SK-N-SH (cell line): Measurements from ENCODE around the gene MYO15B. TPM values are rescaled to one million over a fixed set of nuclear protein-coding genes. Genes with fewer than 3 reads are reported as not detected.

Source experiments
- CTCF ChIA-PET: fragments of 300-600, 350-600 bp; formaldehyde crosslinking; extraction: SDS; loops from one replicate; lab custom pipeline; 2021; lab: Yijun Ruan, JAX
- POLR2A ChIA-PET: fragments of 350-600 bp; sonication (Branson Sonifier 250); formaldehyde crosslinking; extraction: SDS; loops from one replicate; lab custom pipeline; 2020; ENCODE audit warnings: antibody characterized with exemption, inconsistent platforms; lab: Yijun Ruan, JAX
- DNase-seq: peaks from one replicate; pipeline ENCODE4 v3.0.0; 2012
- H2AFZ ChIP-seq: fragments of 200-600 bp; sonication (generic); 2 replicates; pipeline ENCODE4 v1.8.1; 2016; ENCODE audit warnings: antibody characterized with exemption, mild to moderate bottlenecking, low read depth
- H3F3A ChIP-seq: fragments of 200-600 bp; sonication (generic); replicated peaks from 2 replicates; pipeline ENCODE3; 2016; ENCODE audit warnings: antibody characterized with exemption, mild to moderate bottlenecking; ENCODE audit not compliant: insufficient read depth
- H3K27ac ChIP-seq, 2 experiments: fragments of 200-500 bp in 1 of 2; fragments of 200-600 bp in 1 of 2; sonication (Bioruptor generic) in 1 of 2; sonication (generic), shearing (Covaris generic) in 1 of 2; 2 replicates each; pipeline versions ENCODE4 v1.5.1 to v1.6.1; 2014 to 2016; ENCODE audit warnings: low read depth in 2 of 2, inconsistent platforms in 1 of 2, low read length in 1 of 2, mild to moderate bottlenecking in 1 of 2, mixed read lengths in 1 of 2
- H3K27me3 ChIP-seq: fragments of 200-600 bp; sonication (generic), shearing (Covaris generic); 2 replicates; pipeline ENCODE4 v1.6.1; 2016; ENCODE audit warnings: mixed run types; ENCODE audit not compliant: insufficient read depth
- H3K36me3 ChIP-seq, 2 experiments: fragments of 200-500 bp in 1 of 2; fragments of 200-600 bp in 1 of 2; sonication (Bioruptor generic) in 1 of 2; sonication (generic) in 1 of 2; replicated peaks in 1 of 2; 2 replicates each; pipeline versions ENCODE3 to v1.5.1; 2014 to 2016; ENCODE audit warnings: low read length in 1 of 2, mild to moderate bottlenecking in 1 of 2; ENCODE audit not compliant: insufficient read depth in 2 of 2, control insufficient read depth in 1 of 2
- H3K4me1 ChIP-seq, 2 experiments: fragments of 200-500 bp in 1 of 2; fragments of 200-600 bp in 1 of 2; sonication (Bioruptor generic) in 1 of 2; sonication (generic), shearing (Covaris generic) in 1 of 2; 2 replicates each; pipeline versions ENCODE4 v1.5.1 to v1.6.1; 2014 to 2016; ENCODE audit warnings: low read depth in 1 of 2, low read length in 1 of 2, mixed run types in 1 of 2; ENCODE audit not compliant: insufficient read depth in 2 of 2, control insufficient read depth in 1 of 2
- H3K4me2 ChIP-seq: fragments of 200-600 bp; sonication (generic), shearing (Covaris generic); 2 replicates; pipeline ENCODE4 v1.6.1; 2017; ENCODE audit warnings: mixed run types
- H3K4me3 ChIP-seq, 2 experiments: fragments of 200-500 bp in 1 of 2; fragments of 200-600 bp in 1 of 2; sonication (Bioruptor generic) in 1 of 2; sonication (generic), shearing (Covaris generic) in 1 of 2; 2 replicates each; pipeline versions ENCODE4 v1.5.1 to v1.8.1; 2014 to 2016; ENCODE audit warnings: low read depth in 2 of 2, inconsistent platforms in 1 of 2, low read length in 1 of 2, mild to moderate bottlenecking in 1 of 2, mixed read lengths in 1 of 2, moderate library complexity in 1 of 2
- H3K79me2 ChIP-seq: fragments of 200-600 bp; sonication (generic); 2 replicates; pipeline ENCODE4 v1.8.1; 2017; ENCODE audit warnings: mild to moderate bottlenecking; ENCODE audit not compliant: insufficient read depth
- H3K9ac ChIP-seq: fragments of 200-600 bp; sonication (generic); 2 replicates; pipeline ENCODE4 v1.6.1; 2017; ENCODE audit warnings: mixed run types
- H3K9me2 ChIP-seq: fragments of 200-600 bp; sonication (generic); 2 replicates; pipeline ENCODE4 v1.6.1; 2017; ENCODE audit warnings: mixed run types
- H3K9me3 ChIP-seq: fragments of 200-600 bp; sonication (generic); 2 replicates; pipeline ENCODE4 v1.6.1; 2017; ENCODE audit warnings: mixed run types, mild to moderate bottlenecking, moderate library complexity
- H4K20me1 ChIP-seq: fragments of 200-600 bp; sonication (generic); 2 replicates; pipeline ENCODE4 v1.6.1; 2017; ENCODE audit warnings: mild to moderate bottlenecking, mixed run types; ENCODE audit not compliant: insufficient read depth
- ELF1 ChIP-seq: IDR thresholded peaks from 2 replicates; pipeline ENCODE4 v1.4.0; 2012
- EP300 ChIP-seq, 2 experiments: IDR thresholded peaks; 2 replicates each; pipeline versions ENCODE4 v1.4.0 to v1.6.1; 2012; ENCODE audit warnings: borderline replicate concordance in 1 of 2, low read depth in 1 of 2, low read length in 1 of 2
- FOSL2 ChIP-seq: IDR thresholded peaks from 2 replicates; pipeline ENCODE4 v1.4.0; 2012; ENCODE audit warnings: low read depth, mild to moderate bottlenecking, moderate library complexity, borderline replicate concordance
- FOXJ3 ChIP-seq: sonication (generic); formaldehyde crosslinking; IDR thresholded peaks from 2 replicates; pipeline ENCODE4 v1.5.1; 2020; ENCODE audit warnings: mild to moderate bottlenecking, missing genetic modification reagents
- GATA2 ChIP-seq: sonication (generic); formaldehyde crosslinking; IDR thresholded peaks from 2 replicates; pipeline ENCODE4 v1.5.0; 2020; ENCODE audit warnings: mild to moderate bottlenecking, missing genetic modification reagents
- NFIC ChIP-seq: IDR thresholded peaks from 2 replicates; pipeline ENCODE4 v1.4.0; 2012; ENCODE audit warnings: borderline replicate concordance
- RXRA ChIP-seq: IDR thresholded peaks from 2 replicates; pipeline ENCODE4 v1.4.0; 2012; ENCODE audit warnings: low read depth, mild to moderate bottlenecking, borderline replicate concordance
- SIN3A ChIP-seq: IDR thresholded peaks from 2 replicates; pipeline ENCODE4 v1.6.1; 2012; ENCODE audit warnings: low read depth, mild to moderate bottlenecking, low read length, moderate library complexity, borderline replicate concordance
- USF2 ChIP-seq: fragments of 150-350 bp; IDR thresholded peaks from 2 replicates; pipeline ENCODE4 v1.6.1; 2017; ENCODE audit warnings: antibody characterized with exemption, low read length, low read depth, borderline replicate concordance
- YY1 ChIP-seq: IDR thresholded peaks from 2 replicates; pipeline ENCODE4 v1.4.0; 2012; ENCODE audit warnings: low read depth, mild to moderate bottlenecking
- ZBTB33 ChIP-seq: IDR thresholded peaks from 2 replicates; pipeline ENCODE4 v1.4.0; 2012; ENCODE audit warnings: low read depth, borderline replicate concordance
- WGBS: methylation state at CpG from one replicate; pipeline ENCODE4 v1.1.6; 2017; ENCODE audit warnings: low lambda C conversion rate; 5-methylcytosine and 5-hydroxymethylcytosine counted together
- polyA plus RNA-seq, 3 experiments: library from polyadenylated mRNA; depleted of rRNA; stranded (reverse); fragments of >200 nt; gene quantifications; 2 replicates each; pipeline ENCODE4 v1.2.3, GENCODE V29; 2012

Gene MYO15B
- polyA plus RNA-seq, 1 of the 3 experiments (the other 2 are of a cell fraction): 10.3 TPM

DNA sequence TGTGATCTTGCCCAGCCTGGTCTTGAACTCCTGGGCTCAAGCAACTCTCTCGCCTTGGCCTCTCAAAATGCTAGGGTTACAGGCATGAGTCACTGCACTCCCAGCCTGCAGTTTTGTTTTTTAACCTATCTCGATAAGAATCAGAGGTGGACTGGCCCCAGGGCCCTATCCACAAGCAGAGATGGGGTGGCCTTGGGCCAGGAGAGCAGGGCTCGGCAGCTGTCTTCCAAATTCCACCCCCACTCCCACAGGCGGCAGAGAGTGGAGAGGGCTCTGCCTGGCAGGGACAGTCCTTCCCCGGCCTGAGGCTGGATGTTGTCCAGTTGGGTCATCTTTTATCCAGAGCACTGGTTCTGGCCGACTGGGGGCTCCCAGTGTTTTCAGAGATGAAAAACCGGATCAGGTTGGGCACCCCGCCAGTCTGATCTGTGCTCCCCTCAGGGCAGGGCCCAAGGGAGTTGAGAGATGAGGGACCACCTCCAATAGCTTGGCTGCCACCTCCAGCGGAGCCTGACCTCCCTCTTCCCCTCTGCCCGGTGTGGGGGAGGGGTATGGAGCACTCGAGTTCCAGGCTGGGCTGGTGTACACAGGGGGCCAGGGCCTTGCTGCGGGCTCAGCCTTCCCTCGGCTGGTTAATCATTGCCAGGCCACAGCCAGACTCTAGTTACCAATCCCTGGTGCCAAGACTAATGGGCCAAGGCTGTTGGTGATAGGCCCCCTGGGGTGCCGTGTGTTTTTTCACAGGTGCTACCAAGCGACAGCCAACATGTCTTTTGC lies 30.3 kb upstream of the MYO15B start (continued):
- TF ChIP-seq USF2 (no peak), EP300 (IDR thresholded peaks at IDR 0.05; ENCODE audit: borderline replicate concordance in 1 of 2, low read depth in 1 of 2, low read length in 1 of 2) (no peak), FOXJ3 (CRISPR knock-in tag) (no peak), SIN3A (no peak), RXRA (no peak)

DNA sequence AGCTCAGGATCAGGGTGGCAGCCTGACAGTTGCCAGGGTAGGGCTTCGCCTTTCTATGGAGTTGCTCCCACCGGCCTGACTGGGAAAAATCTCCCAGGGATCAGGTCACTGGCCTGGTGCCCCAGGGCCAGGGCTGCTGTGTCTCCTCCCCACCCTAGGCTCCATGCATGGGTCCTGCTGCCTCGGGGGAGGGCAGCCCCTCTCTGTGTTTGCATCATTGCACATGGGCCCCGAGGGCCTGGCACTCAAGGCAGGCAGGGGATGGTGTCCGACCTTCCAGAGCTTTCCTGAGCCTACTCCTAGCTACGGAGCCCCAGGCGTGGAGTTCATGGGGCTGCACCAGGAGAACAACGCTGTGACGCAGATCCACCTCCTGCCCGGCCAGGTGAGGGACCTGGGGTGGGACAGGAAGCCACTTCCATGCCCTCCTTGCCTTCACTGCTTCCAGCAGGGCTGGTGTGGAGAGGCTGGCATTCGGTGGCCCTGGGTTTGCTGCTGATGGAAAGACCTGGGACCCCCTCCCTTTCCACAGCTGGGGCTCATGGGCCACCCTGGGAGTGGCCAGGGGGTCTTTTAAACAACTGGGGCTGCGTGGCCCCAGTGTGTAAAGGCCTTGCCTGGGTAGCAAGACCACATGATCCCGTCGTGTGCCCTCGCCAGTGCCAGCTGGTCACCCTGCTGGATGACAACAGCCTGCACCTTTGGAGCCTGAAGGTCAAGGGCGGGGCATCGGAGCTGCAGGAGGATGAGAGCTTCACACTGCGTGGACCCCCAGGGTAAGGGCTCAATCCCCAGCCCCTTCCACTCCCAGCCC lies 29.5 kb upstream of the MYO15B start:
- no peaks in the 10 kb centered on the region for H3F3A ChIP-seq
- CTCF ChIA-PET: interaction anchor here (0.6 to 4.6 kb wide), 11 partner anchors 39 to 226 kb away, joined by 3 to 20 read pairs (median 4); partner anchors contain the start of genes SMIM5 and TSEN54
- H4K20me1 ChIP-seq: no peaks in the 10 kb centered on the region
- peaks cover 4 to 19% of the 10 kb centered on the region in 2 experiments; a peak in 1 of 4 replicates for H3K4me1 ChIP-seq
- no peak for TF ChIP-seq NFIC
- no peak for TF ChIP-seq EP300 (IDR thresholded peaks at IDR 0.05; ENCODE audit: borderline replicate concordance in 1 of 2, low read depth in 1 of 2, low read length in 1 of 2)
- TF ChIP-seq GATA2: no peak
- no peak for TF ChIP-seq RXRA
- TF ChIP-seq FOSL2: no peak
- no peak for TF ChIP-seq SIN3A
- no peak for TF ChIP-seq YY1
- TF ChIP-seq ZBTB33: no peak
- TF ChIP-seq ELF1: no peak
- TF ChIP-seq, all 33 proteins: peak for 0
- Histone ChIP-seq H3K4me2 (no peak overlapping the region), H3K9me2 (no peaks in the 10 kb centered on the region), H3K27me3 (no peaks in the 10 kb centered on the region), H3K9ac (no peak overlapping the region), H3K4me3 (no peak overlapping the region), H3K9me3 (no peaks in the 10 kb centered on the region), H3K27ac (peak overlapping the region in 1 of 2 experiments; percentile 65; a peak in 2 of 4 replicates), H2AFZ (no peak overlapping the region), H3K36me3 (no peaks in the 10 kb centered on the region), H3K79me2 (no peaks in the 10 kb centered on the region)
- WGBS: 88% methylated on average over 17 of the region's 18 CpGs
- POLR2A ChIA-PET: no interaction called here
- DNase-seq: no peak
